ENCODE data around the gene HMX3.

GRCh38 chr10:123086281-123086680 is 49.5 kb upstream of the HMX3 start:
- no peak for TF ChIP-seq EP300 (IDR thresholded peaks at IDR 0.05)
- no peak for TF ChIP-seq POLR2A (IDR thresholded peaks at IDR 0.05)
- no peak for TF ChIP-seq CTCF (IDR thresholded peaks at IDR 0.05)

Data from tibial nerve (tissue), 4 donors.